ENCODE measurements around the gene OPTC. TPM values are rescaled to one million over a fixed set of nuclear protein-coding genes. Genes with fewer than 3 reads are reported as not detected.

The OPTC gene
- total RNA-seq, 1 experiment from 2014 or later: not detected

- Histone ChIP-seq H3K9me2 (replicated peaks; ENCODE audit: insufficient read depth, low read length) (no peaks in the 10 kb centered on the region), H3K4me3 (ENCODE audit: low read length) (no peak overlapping the region), H3K27me3 (ENCODE audit: low read length) (0 out of 2 replicates have a peak, but pooled peaks cover 3% of the 10 kb centered on the region), H3K79me2 (ENCODE audit: low read length) (no peaks in the 10 kb centered on the region), H3K27ac (ENCODE audit: low read length) (no peak overlapping the region), H3K4me1 (ENCODE audit: low read length) (no peaks in the 10 kb centered on the region), H4K20me1 (ENCODE audit: insufficient read depth, low read depth, low read length) (no peaks in the 10 kb centered on the region), H3K4me2 (ENCODE audit: low read depth, low read length, poor library complexity, severe bottlenecking) (no peak overlapping the region), H2AFZ (ENCODE audit: low read length) (no peak overlapping the region), H3K36me3 (ENCODE audit: insufficient read depth, low read length) (no peaks in the 10 kb centered on the region), H3K9me3 (ENCODE audit: low read length) (no peaks in the 10 kb centered on the region), H3K9ac (ENCODE audit: low read length) (no peak overlapping the region)
- no peak for DNase-seq
Observed at GRCh38 chr1:203538726-203539125, 44.8 kb downstream of the OPTC start.

DNA sequence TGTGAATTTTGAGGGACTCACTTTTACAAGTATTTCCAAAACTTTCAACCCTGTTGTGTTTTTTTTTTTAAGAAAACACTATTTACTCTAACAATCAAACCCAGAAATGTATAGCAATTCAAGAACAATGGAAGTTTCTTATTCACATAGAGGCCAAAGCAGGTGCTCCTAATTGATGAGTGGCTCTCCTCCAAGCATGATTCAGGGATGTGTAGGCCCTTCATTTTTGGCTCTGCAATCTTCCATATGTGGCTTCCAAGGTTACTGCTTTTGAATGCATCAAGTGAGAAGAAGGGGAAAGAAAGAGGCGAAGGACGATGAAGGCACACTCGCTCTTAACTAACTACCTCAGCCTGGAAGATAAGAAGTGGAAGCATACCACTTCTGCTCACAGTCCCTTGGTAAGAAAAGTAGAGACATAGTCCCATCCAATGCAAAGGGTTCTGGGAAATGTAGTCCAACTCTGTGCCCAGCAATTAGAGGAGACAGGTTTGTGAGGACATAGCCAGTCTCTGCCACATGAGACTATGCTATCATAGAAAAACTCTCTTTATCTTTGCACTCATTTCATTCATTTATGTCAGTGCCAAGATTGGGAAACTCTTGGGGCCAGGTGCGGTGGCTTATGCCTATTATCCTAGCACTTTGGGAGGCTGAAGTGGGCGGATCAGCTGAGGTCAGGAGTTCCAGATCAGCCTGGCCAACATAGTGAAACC is 46.0 kb downstream of the OPTC start:
- no peaks in the 10 kb centered on the region for H3K9me3 ChIP-seq (ENCODE audit: low read length)
- DNase-seq: no peak
- no peaks in the 10 kb centered on the region for H3K79me2 ChIP-seq (ENCODE audit: low read length)
- H3K4me3 ChIP-seq (ENCODE audit: low read length): no peak overlapping the region
- H3K9me2 ChIP-seq (replicated peaks; ENCODE audit: insufficient read depth, low read length): no peaks in the 10 kb centered on the region
- H3K27me3 ChIP-seq (ENCODE audit: low read length): no peaks in the 10 kb centered on the region
- no peak overlapping the region for H3K4me2 ChIP-seq (ENCODE audit: low read depth, low read length, poor library complexity, severe bottlenecking)
- no peak overlapping the region for H3K27ac ChIP-seq (ENCODE audit: low read length)
- no peak overlapping the region for H3K9ac ChIP-seq (ENCODE audit: low read length)
- no peaks in the 10 kb centered on the region for H3K36me3 ChIP-seq (ENCODE audit: insufficient read depth, low read length)
- no peaks in the 10 kb centered on the region for H4K20me1 ChIP-seq (ENCODE audit: insufficient read depth, low read depth, low read length)
- H3K4me1 ChIP-seq (ENCODE audit: low read length): no peaks in the 10 kb centered on the region
- no peak overlapping the region for H2AFZ ChIP-seq (ENCODE audit: low read length)

- Histone ChIP-seq H3K9me3 (ENCODE audit: low read length) (no peaks in the 10 kb centered on the region), H2AFZ (ENCODE audit: low read length) (no peak overlapping the region), H3K4me2 (ENCODE audit: low read depth, low read length, poor library complexity, severe bottlenecking) (no peak overlapping the region)
Observed at GRCh38 chr1:203544485-203544884, 50.5 kb downstream of the OPTC start.

DNA sequence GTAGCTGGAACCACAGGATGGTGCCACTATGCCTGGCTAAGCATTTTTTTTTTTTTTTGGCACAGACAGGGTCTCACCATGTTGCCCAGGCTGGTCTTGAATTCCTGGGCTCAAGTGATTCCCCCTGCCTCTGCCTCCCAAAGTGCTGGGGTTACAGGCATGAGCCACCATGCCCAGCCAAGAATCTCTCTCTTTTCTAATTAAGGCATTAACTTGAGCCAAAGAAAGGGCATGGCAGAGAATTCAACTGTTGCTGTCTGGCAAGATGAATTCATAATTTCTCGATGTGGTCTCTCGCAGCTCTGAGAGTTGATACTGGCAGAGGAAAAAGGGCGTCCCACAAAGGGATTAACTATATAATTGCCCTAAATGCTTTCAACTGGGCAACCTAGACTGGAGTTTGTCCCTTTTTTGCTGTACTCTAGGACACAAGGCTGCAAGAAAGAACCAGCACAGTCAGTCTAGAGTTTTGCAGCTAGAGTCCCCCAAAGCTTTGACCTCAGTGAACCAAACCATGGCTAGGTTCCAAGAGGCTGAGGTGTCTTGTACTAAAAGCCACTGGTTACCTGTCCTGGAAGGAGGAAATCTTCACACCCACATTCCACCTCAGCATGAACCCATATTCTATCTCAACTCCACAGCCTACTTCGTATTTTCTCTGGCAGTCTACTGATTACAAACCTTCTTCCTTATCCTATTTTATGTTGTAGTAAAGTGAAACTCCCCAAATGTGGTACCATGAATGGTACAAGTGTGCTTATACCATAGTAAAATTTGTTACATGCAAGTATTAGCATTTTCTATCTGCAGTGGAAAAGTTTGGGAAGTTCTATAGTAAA is 51.2 kb downstream of the OPTC start:
- Histone ChIP-seq H2AFZ (ENCODE audit: low read length) (no peak overlapping the region), H3K4me2 (ENCODE audit: low read depth, low read length, poor library complexity, severe bottlenecking) (no peak overlapping the region), H3K9ac (ENCODE audit: low read length) (no peak overlapping the region), H3K27me3 (ENCODE audit: low read length) (no peaks in the 10 kb centered on the region), H3K9me3 (ENCODE audit: low read length) (no peaks in the 10 kb centered on the region), H3K27ac (ENCODE audit: low read length) (no peak overlapping the region), H3K36me3 (ENCODE audit: insufficient read depth, low read length) (no peaks in the 10 kb centered on the region), H3K9me2 (replicated peaks; ENCODE audit: insufficient read depth, low read length) (no peaks in the 10 kb centered on the region), H3K4me1 (ENCODE audit: low read length) (no peaks in the 10 kb centered on the region), H4K20me1 (ENCODE audit: insufficient read depth, low read depth, low read length) (no peaks in the 10 kb centered on the region), H3K79me2 (ENCODE audit: low read length) (no peaks in the 10 kb centered on the region), H3K4me3 (ENCODE audit: low read length) (no peak overlapping the region)
- no peak for DNase-seq

More at GRCh38 chr1:203544485-203544884, 50.5 kb downstream of the OPTC start:
- no peak overlapping the region for H3K9ac ChIP-seq (ENCODE audit: low read length)
- no peaks in the 10 kb centered on the region for H3K79me2 ChIP-seq (ENCODE audit: low read length)
- H3K4me1 ChIP-seq (ENCODE audit: low read length): no peaks in the 10 kb centered on the region
- no peak overlapping the region for H3K27ac ChIP-seq (ENCODE audit: low read length)
- no peak for DNase-seq
- H3K9me2 ChIP-seq (replicated peaks; ENCODE audit: insufficient read depth, low read length): no peaks in the 10 kb centered on the region
- no peak overlapping the region for H3K4me3 ChIP-seq (ENCODE audit: low read length)
- H3K36me3 ChIP-seq (ENCODE audit: insufficient read depth, low read length): no peaks in the 10 kb centered on the region
- H4K20me1 ChIP-seq (ENCODE audit: insufficient read depth, low read depth, low read length): no peaks in the 10 kb centered on the region
- H3K27me3 ChIP-seq (ENCODE audit: low read length): no peaks in the 10 kb centered on the region

DNA sequence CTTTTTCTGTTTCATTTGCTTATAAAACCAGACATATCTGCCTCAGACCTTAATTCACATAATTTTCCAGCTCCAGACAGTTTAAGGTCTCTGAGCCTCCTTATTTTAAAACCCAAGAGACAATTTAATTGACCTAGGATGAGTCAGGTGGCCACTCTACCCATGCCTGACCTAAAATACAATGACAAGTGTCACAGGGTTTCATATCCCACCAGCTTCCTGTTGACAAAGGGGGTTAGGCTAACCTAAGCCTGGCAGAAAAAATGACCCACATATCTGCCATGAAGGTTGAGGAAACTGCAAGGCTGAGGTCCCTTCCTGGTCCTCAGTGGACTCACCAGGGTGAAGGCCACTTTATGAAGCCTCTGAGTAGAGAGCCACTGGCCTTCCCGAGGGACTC is 52.3 kb downstream of the OPTC start:
- Histone ChIP-seq H3K9me2 (replicated peaks; ENCODE audit: insufficient read depth, low read length) (no peaks in the 10 kb centered on the region), H3K36me3 (ENCODE audit: insufficient read depth, low read length) (no peaks in the 10 kb centered on the region), H2AFZ (ENCODE audit: low read length) (no peak overlapping the region), H3K4me1 (ENCODE audit: low read length) (no peaks in the 10 kb centered on the region), H3K4me2 (ENCODE audit: low read depth, low read length, poor library complexity, severe bottlenecking) (no peak overlapping the region), H4K20me1 (ENCODE audit: insufficient read depth, low read depth, low read length) (no peaks in the 10 kb centered on the region), H3K9ac (ENCODE audit: low read length) (no peak overlapping the region), H3K9me3 (ENCODE audit: low read length) (no peaks in the 10 kb centered on the region), H3K27ac (ENCODE audit: low read length) (no peak overlapping the region), H3K4me3 (ENCODE audit: low read length) (no peak overlapping the region), H3K27me3 (ENCODE audit: low read length) (no peaks in the 10 kb centered on the region), H3K79me2 (ENCODE audit: low read length) (no peaks in the 10 kb centered on the region)
- DNase-seq: no peak

GRCh38 chr1:203547147-203547546 is 53.2 kb downstream of the OPTC start:
- H3K79me2 ChIP-seq (ENCODE audit: low read length): no peaks in the 10 kb centered on the region
- H2AFZ ChIP-seq (ENCODE audit: low read length): no peak overlapping the region
- H3K27ac ChIP-seq (ENCODE audit: low read length): no peak overlapping the region
- no peak overlapping the region for H3K9ac ChIP-seq (ENCODE audit: low read length)
- no peaks in the 10 kb centered on the region for H3K27me3 ChIP-seq (ENCODE audit: low read length)
- H3K9me2 ChIP-seq (replicated peaks; ENCODE audit: insufficient read depth, low read length): no peaks in the 10 kb centered on the region
- no peaks in the 10 kb centered on the region for H3K4me1 ChIP-seq (ENCODE audit: low read length)
- H4K20me1 ChIP-seq (ENCODE audit: insufficient read depth, low read depth, low read length): no peaks in the 10 kb centered on the region
- no peaks in the 10 kb centered on the region for H3K9me3 ChIP-seq (ENCODE audit: low read length)
- no peak for DNase-seq
- no peak overlapping the region for H3K4me3 ChIP-seq (ENCODE audit: low read length)
- no peak overlapping the region for H3K4me2 ChIP-seq (ENCODE audit: low read depth, low read length, poor library complexity, severe bottlenecking)
- no peaks in the 10 kb centered on the region for H3K36me3 ChIP-seq (ENCODE audit: insufficient read depth, low read length)

GRCh38 chr1:203547771-203548421 is 53.9 kb downstream of the OPTC start:
- Histone ChIP-seq H3K27ac (ENCODE audit: low read length) (no peak overlapping the region), H3K9me2 (replicated peaks; ENCODE audit: insufficient read depth, low read length) (no peaks in the 10 kb centered on the region), H3K9me3 (ENCODE audit: low read length) (no peaks in the 10 kb centered on the region), H2AFZ (ENCODE audit: low read length) (no peak overlapping the region), H3K79me2 (ENCODE audit: low read length) (no peaks in the 10 kb centered on the region), H3K4me1 (ENCODE audit: low read length) (no peaks in the 10 kb centered on the region), H3K4me3 (ENCODE audit: low read length) (no peak overlapping the region), H3K36me3 (ENCODE audit: insufficient read depth, low read length) (no peaks in the 10 kb centered on the region), H3K4me2 (ENCODE audit: low read depth, low read length, poor library complexity, severe bottlenecking) (no peak overlapping the region), H3K27me3 (ENCODE audit: low read length) (no peaks in the 10 kb centered on the region), H4K20me1 (ENCODE audit: insufficient read depth, low read depth, low read length) (no peaks in the 10 kb centered on the region), H3K9ac (ENCODE audit: low read length) (no peak overlapping the region)
- no peak for DNase-seq

DNA sequence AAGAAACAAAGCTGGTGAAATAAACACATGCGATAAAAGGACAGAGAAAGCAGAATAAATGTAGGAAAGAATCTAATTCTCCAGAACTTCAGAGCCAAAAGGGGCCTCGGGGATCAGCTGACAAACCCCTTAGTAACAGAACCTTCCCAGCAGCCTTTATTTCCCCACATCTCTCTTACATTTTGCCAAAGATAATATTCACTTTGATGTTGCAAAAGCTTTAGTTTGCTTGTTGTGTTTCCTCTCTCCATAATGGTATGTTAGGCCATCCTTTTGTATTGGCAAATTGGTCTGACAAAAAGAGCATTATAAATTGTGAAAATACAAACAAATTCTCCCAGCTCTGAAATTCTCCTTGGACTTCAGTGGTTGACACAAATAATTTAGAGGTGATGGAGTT is 54.9 kb downstream of the OPTC start:
- Histone ChIP-seq H3K27ac (ENCODE audit: low read length) (no peak overlapping the region), H3K4me1 (ENCODE audit: low read length) (no peaks in the 10 kb centered on the region), H3K79me2 (ENCODE audit: low read length) (no peaks in the 10 kb centered on the region), H3K9ac (ENCODE audit: low read length) (no peak overlapping the region), H3K4me2 (ENCODE audit: low read depth, low read length, poor library complexity, severe bottlenecking) (no peak overlapping the region), H3K36me3 (ENCODE audit: insufficient read depth, low read length) (no peaks in the 10 kb centered on the region), H3K4me3 (ENCODE audit: low read length) (no peak overlapping the region), H3K9me3 (ENCODE audit: low read length) (no peaks in the 10 kb centered on the region), H3K27me3 (ENCODE audit: low read length) (no peaks in the 10 kb centered on the region), H3K9me2 (replicated peaks; ENCODE audit: insufficient read depth, low read length) (no peaks in the 10 kb centered on the region), H4K20me1 (ENCODE audit: insufficient read depth, low read depth, low read length) (no peaks in the 10 kb centered on the region), H2AFZ (ENCODE audit: low read length) (no peak overlapping the region)
- no peak for DNase-seq
